ENCODE data around the gene PLA2G3.

The PLA2G3 gene

GRCh38 chr22:31148953-31149627 lies 8.8 kb upstream of the PLA2G3 start:
- peak; percentile 46 for DNase-seq
- H3K4me1 ChIP-seq (ENCODE audit: insufficient read depth, low read length) = no peaks in the 10 kb centered on the region
- no peak overlapping the region for H3K4me3 ChIP-seq (ENCODE audit: low read depth in 1 of 2, low read length in 2 of 2)
- H3K79me2 ChIP-seq (ENCODE audit: insufficient read depth, low read length) = no peaks in the 10 kb centered on the region
- H3K27me3 ChIP-seq (ENCODE audit: insufficient read depth, low read length, poor library complexity) = peaks cover 3% of the 10 kb centered on the region
- no peaks in the 10 kb centered on the region for H3K36me3 ChIP-seq (ENCODE audit: insufficient read depth, low read length)
- H3K4me2 ChIP-seq (ENCODE audit: insufficient read depth, low read length) = no peak overlapping the region
- H3K9ac ChIP-seq (ENCODE audit: low read depth, low read length) = no peak overlapping the region
- H3K27ac ChIP-seq (ENCODE audit: low read length) = no peak overlapping the region
- ATAC-seq (ENCODE audit: insufficient read depth, low read depth) = peak; percentile 83
- H4K20me1 ChIP-seq (ENCODE audit: insufficient read depth, low read length) = no peaks in the 10 kb centered on the region
- peaks cover 3% of the 10 kb centered on the region for H3K9me3 ChIP-seq (ENCODE audit: insufficient read depth, low read length, severe bottlenecking)
- no peak overlapping the region for H2AFZ ChIP-seq (ENCODE audit: low read depth, low read length)
- TF ChIP-seq EZH2 (IDR thresholded peaks at IDR 0.05; ENCODE audit: borderline replicate concordance, low read depth, low read length, severe bottlenecking) = no peak
- peak; percentile 77 for TF ChIP-seq CTCF (IDR thresholded peaks at IDR 0.05; ENCODE audit: borderline replicate concordance, extremely low read depth, low read length, poor library complexity, severe bottlenecking)

- Histone ChIP-seq H3K4me2 (ENCODE audit: insufficient read depth, low read length) (no peak overlapping the region), H3K9me3 (ENCODE audit: insufficient read depth, low read length, severe bottlenecking) (peaks cover 3% of the 10 kb centered on the region), H3K4me3 (ENCODE audit: low read depth in 1 of 2, low read length in 2 of 2) (no peak overlapping the region), H3K79me2 (ENCODE audit: insufficient read depth, low read length) (no peaks in the 10 kb centered on the region), H3K27me3 (ENCODE audit: insufficient read depth, low read length, poor library complexity) (peaks cover 3% of the 10 kb centered on the region), H3K9ac (ENCODE audit: low read depth, low read length) (no peak overlapping the region), H3K27ac (ENCODE audit: low read length) (no peak overlapping the region), H3K4me1 (ENCODE audit: insufficient read depth, low read length) (no peaks in the 10 kb centered on the region), H3K36me3 (ENCODE audit: insufficient read depth, low read length) (no peaks in the 10 kb centered on the region), H2AFZ (ENCODE audit: low read depth, low read length) (no peak overlapping the region), H4K20me1 (ENCODE audit: insufficient read depth, low read length) (no peaks in the 10 kb centered on the region)
- TF ChIP-seq CTCF (IDR thresholded peaks at IDR 0.05; ENCODE audit: borderline replicate concordance, extremely low read depth, low read length, poor library complexity, severe bottlenecking) (no peak), EZH2 (IDR thresholded peaks at IDR 0.05; ENCODE audit: borderline replicate concordance, low read depth, low read length, severe bottlenecking) (no peak)
- ATAC-seq (ENCODE audit: insufficient read depth, low read depth) = no peak
- DNase-seq = no peak
These were observed 8.2 kb upstream of the PLA2G3 start for GRCh38 chr22:31148488-31148887.

- Histone ChIP-seq H3K27me3 (ENCODE audit: insufficient read depth, low read length, poor library complexity) (peaks cover 1% of the 10 kb centered on the region), H3K27ac (ENCODE audit: low read length) (no peak overlapping the region), H3K79me2 (ENCODE audit: insufficient read depth, low read length) (no peaks in the 10 kb centered on the region), H3K4me2 (ENCODE audit: insufficient read depth, low read length) (no peak overlapping the region), H3K4me1 (ENCODE audit: insufficient read depth, low read length) (no peaks in the 10 kb centered on the region), H3K4me3 (ENCODE audit: low read depth in 1 of 2, low read length in 2 of 2) (no peak overlapping the region), H3K9me3 (ENCODE audit: insufficient read depth, low read length, severe bottlenecking) (peaks cover 3% of the 10 kb centered on the region), H2AFZ (ENCODE audit: low read depth, low read length) (no peak overlapping the region), H4K20me1 (ENCODE audit: insufficient read depth, low read length) (no peaks in the 10 kb centered on the region), H3K36me3 (ENCODE audit: insufficient read depth, low read length) (no peaks in the 10 kb centered on the region), H3K9ac (ENCODE audit: low read depth, low read length) (no peak overlapping the region)
- TF ChIP-seq CTCF (IDR thresholded peaks at IDR 0.05; ENCODE audit: borderline replicate concordance, extremely low read depth, low read length, poor library complexity, severe bottlenecking) (no peak), EZH2 (IDR thresholded peaks at IDR 0.05; ENCODE audit: borderline replicate concordance, low read depth, low read length, severe bottlenecking) (no peak)
- ATAC-seq (ENCODE audit: insufficient read depth, low read depth) (no peak), DNase-seq (no peak)
These were observed 3.9 kb upstream of the PLA2G3 start for GRCh38 chr22:31144223-31144622.

Measured in DND-41 (cell line).